Stimulated activated CD4-positive, alpha-beta T cell treated with anti-CD3 and anti-CD28 coated beads, Interleukin-12 subunit alpha, Interleukin-12 subunit beta, amount 100 ng/mL, for 48 hours (primary cell): ENCODE measurements around the gene MSANTD4.
"Not testable (repeated sequence)": the region's sequence is repeated elsewhere in the genome, so short reads cannot be mapped to it uniquely, and the experiment has no call there.

Experiments used
- DNase-seq, 3 donors: peaks; one replicate each; pipeline ENCODE4 v3.0.0-alpha.2; 2020; ENCODE audit warnings: low read depth in 2 of 3, low spot score in 1 of 3

MSANTD4 gene

GRCh38 chr11:106014620-106015019 is 7.4 kb downstream of the MSANTD4 start:
- no peak for DNase-seq

- DNase-seq: no peak
Observed at GRCh38 chr11:106014035-106014434, 8.0 kb downstream of the MSANTD4 start.

GRCh38 chr11:106012744-106013143 is 9.3 kb downstream of the MSANTD4 start:
- DNase-seq: no peak

GRCh38 chr11:106011481-106011880 is 10.6 kb downstream of the MSANTD4 start:
- DNase-seq: no peak

GRCh38 chr11:106003094-106003493 is 18.9 kb downstream of the MSANTD4 start:
- not testable (repeated sequence) for DNase-seq

- DNase-seq: no peak
Observed at GRCh38 chr11:106001304-106002012, 20.6 kb downstream of the MSANTD4 start.

- DNase-seq: no peak
Observed at GRCh38 chr11:105991888-105992287, 30.2 kb downstream of the MSANTD4 start.

GRCh38 chr11:105989124-105989523 is 32.9 kb downstream of the MSANTD4 start:
- no peak for DNase-seq

- DNase-seq: no peak
Observed at GRCh38 chr11:105988197-105988596, 33.8 kb downstream of the MSANTD4 start.

- DNase-seq: no peak
Observed at GRCh38 chr11:105986554-105986953, 35.5 kb downstream of the MSANTD4 start.

GRCh38 chr11:105979997-105980703 is 41.9 kb downstream of the MSANTD4 start:
- DNase-seq: no peak

GRCh38 chr11:105975128-105975527 is 46.9 kb downstream of the MSANTD4 start:
- DNase-seq: no peak

- no peak for DNase-seq
Observed at GRCh38 chr11:105969756-105970155, 52.3 kb downstream of the MSANTD4 start.

- no peak for DNase-seq
Observed at GRCh38 chr11:105968021-105968697, 53.9 kb downstream of the MSANTD4 start.

- no peak for DNase-seq
Observed at GRCh38 chr11:105960252-105961245, 61.5 kb downstream of the MSANTD4 start.
